ENCODE results near the gene FAM83E. TPM values are rescaled to one million over a fixed set of nuclear protein-coding genes. Genes with fewer than 3 reads are reported as not detected.

FAM83E gene
- polyA plus RNA-seq, 6 donors from 2014 or later: 0.18 TPM; not detected in 5

- H3K4me3 Mint-ChIP-seq: peak within 1 kb of the TSS; percentile 90 to 99 (median 97)
- DNase-seq (peak; percentile 96), ATAC-seq (ENCODE audit: low read depth in 2 of 2) (peak; percentile 80 to 84)
- H3K27ac Mint-ChIP-seq: peak within 1 kb of the TSS; percentile 96 to 98 (median 98)
- H3K4me1 Mint-ChIP-seq: peaks cover 44 to 53% (median 50%) of the 10 kb centered on the region in 3 donors
- H3K36me3 Mint-ChIP-seq: peaks cover 5 to 6% of the 10 kb centered on the region in 2 donors
- no peaks in the 10 kb centered on the region for H3K27me3 Mint-ChIP-seq
- H3K9me3 Mint-ChIP-seq: no peaks in the 10 kb centered on the region
Observed at GRCh38 chr19:48618916-48619691, 4.2 kb upstream of the FAM83E start, which contains the start of the genes RPL18 and SPHK2. Gene RPL18, minus strand, starts transcription at chr19:48619178. Its CDS starts 35 bp downstream, at chr19:48619143. Gene SPHK2, plus strand, starts transcription at chr19:48619506. Its CDS starts 1,009 bp downstream, at chr19:48620515.

GRCh38 chr19:48618278-48618915, 3.5 kb upstream of the FAM83E start:
- Mint-ChIP-seq H3K9me3 (no peaks in the 10 kb centered on the region), H3K27me3 (no peaks in the 10 kb centered on the region), H3K36me3 (no peaks in the 10 kb centered on the region), H3K4me3 (peak overlapping the region; percentile 90 to 99 (median 97)), H3K27ac (peak overlapping the region; percentile 96 to 98 (median 98)), H3K4me1 (peaks cover 43 to 51% (median 50%) of the 10 kb centered on the region in 3 donors)
- ATAC-seq (ENCODE audit: low read depth in 2 of 2) (no peak), DNase-seq (no peak)

- Mint-ChIP-seq H3K4me1 (peaks cover 37 to 45% (median 44%) of the 10 kb centered on the region in 3 donors), H3K4me3 (peak overlapping the region; percentile 90 to 99 (median 97)), H3K36me3 (no peaks in the 10 kb centered on the region), H3K9me3 (no peaks in the 10 kb centered on the region), H3K27me3 (no peaks in the 10 kb centered on the region), H3K27ac (peak overlapping the region in 3 of 6 donors; percentile 26 to 98 (median 98))
- no peak for ATAC-seq (ENCODE audit: low read depth in 2 of 2)
- DNase-seq: no peak
Observed at GRCh38 chr19:48617146-48617937, 2.5 kb upstream of the FAM83E start.

GRCh38 chr19:48616491-48617056, 1.7 kb upstream of the FAM83E start:
- Mint-ChIP-seq H3K27me3 (no peaks in the 10 kb centered on the region), H3K4me3 (peak overlapping the region; percentile 13 to 98 (median 68)), H3K4me1 (peaks cover 37 to 43% (median 42%) of the 10 kb centered on the region in 3 donors), H3K36me3 (no peaks in the 10 kb centered on the region), H3K27ac (peak overlapping the region in 4 of 6 donors; percentile 28 to 78 (median 68)), H3K9me3 (no peaks in the 10 kb centered on the region)
- DNase-seq: no peak
- no peak for ATAC-seq (ENCODE audit: low read depth in 2 of 2)

GRCh38 chr19:48616041-48616436, 1.2 kb upstream of the FAM83E start:
- peak overlapping the region in 4 of 6 donors; percentile 47 to 69 (median 54) for H3K27ac Mint-ChIP-seq
- DNase-seq: no peak
- no peaks in the 10 kb centered on the region for H3K36me3 Mint-ChIP-seq
- ATAC-seq (ENCODE audit: low read depth in 2 of 2): no peak
- peaks cover 37 to 43% (median 42%) of the 10 kb centered on the region in 3 donors for H3K4me1 Mint-ChIP-seq
- H3K4me3 Mint-ChIP-seq: peak overlapping the region in 7 of 8 donors; percentile 13 to 90 (median 47)
- H3K9me3 Mint-ChIP-seq: no peaks in the 10 kb centered on the region
- H3K27me3 Mint-ChIP-seq: no peaks in the 10 kb centered on the region

- peak overlapping the region in 3 of 6 donors; percentile 36 to 88 (median 47) for H3K27ac Mint-ChIP-seq
- no peaks in the 10 kb centered on the region for H3K9me3 Mint-ChIP-seq
- H3K4me1 Mint-ChIP-seq: peaks cover 37 to 43% (median 42%) of the 10 kb centered on the region in 3 donors
Observed at GRCh38 chr19:48615231-48616040, 560 bp upstream of the FAM83E start.

GRCh38 chr19:48613852-48614435, 932 bp downstream of the FAM83E start:
- Mint-ChIP-seq H3K27me3 (no peaks in the 10 kb centered on the region), H3K4me3 (peak overlapping the region in 2 of 8 donors; percentile 39 to 48), H3K36me3 (no peaks in the 10 kb centered on the region), H3K27ac (peak overlapping the region in 4 of 6 donors; percentile 70 to 83 (median 72)), H3K9me3 (no peaks in the 10 kb centered on the region), H3K4me1 (peaks cover 32 to 36% (median 33%) of the 10 kb centered on the region in 3 donors)
- ATAC-seq (ENCODE audit: low read depth in 2 of 2): no peak
- DNase-seq: no peak

More at GRCh38 chr19:48615231-48616040, 560 bp upstream of the FAM83E start:
- ATAC-seq (ENCODE audit: low read depth in 2 of 2) (no peak), DNase-seq (no peak)
- H3K4me3 Mint-ChIP-seq: peak overlapping the region in 5 of 8 donors; percentile 15 to 73 (median 55)
- H3K36me3 Mint-ChIP-seq: no peaks in the 10 kb centered on the region
- H3K27me3 Mint-ChIP-seq: no peaks in the 10 kb centered on the region

GRCh38 chr19:48613024-48613851, 1.6 kb downstream of the FAM83E start:
- no peaks in the 10 kb centered on the region for H3K27me3 Mint-ChIP-seq
- peak overlapping the region in 1 of 8 donors; percentile 44 for H3K4me3 Mint-ChIP-seq
- no peaks in the 10 kb centered on the region for H3K36me3 Mint-ChIP-seq
- peak overlapping the region in 1 of 6 donors; percentile 34 for H3K27ac Mint-ChIP-seq
- DNase-seq: no peak
- H3K4me1 Mint-ChIP-seq: peaks cover 32 to 38% (median 34%) of the 10 kb centered on the region in 3 donors
- no peaks in the 10 kb centered on the region for H3K9me3 Mint-ChIP-seq
- ATAC-seq (ENCODE audit: low read depth in 2 of 2): no peak

GRCh38 chr19:48611872-48612271, 3.0 kb downstream of the FAM83E start:
- peak overlapping the region in 1 of 8 donors; percentile 25 for H3K4me3 Mint-ChIP-seq
- no peaks in the 10 kb centered on the region for H3K27me3 Mint-ChIP-seq

GRCh38 chr19:48609571-48610108, 5.2 kb downstream of the FAM83E start:
- no peak overlapping the region for H3K27ac Mint-ChIP-seq
- DNase-seq (no peak), ATAC-seq (ENCODE audit: low read depth in 2 of 2) (no peak)
- peaks cover 15 to 20% (median 17%) of the 10 kb centered on the region in 3 donors for H3K4me1 Mint-ChIP-seq
- no peaks in the 10 kb centered on the region for H3K27me3 Mint-ChIP-seq
- H3K4me3 Mint-ChIP-seq: no peak overlapping the region
- H3K9me3 Mint-ChIP-seq: no peaks in the 10 kb centered on the region
- no peaks in the 10 kb centered on the region for H3K36me3 Mint-ChIP-seq

More at GRCh38 chr19:48611872-48612271, 3.0 kb downstream of the FAM83E start:
- Mint-ChIP-seq H3K9me3 (no peaks in the 10 kb centered on the region), H3K36me3 (no peaks in the 10 kb centered on the region), H3K4me1 (peaks cover 21 to 30% (median 26%) of the 10 kb centered on the region in 3 donors), H3K27ac (peak overlapping the region in 1 of 6 donors; percentile 59)
- no peak for DNase-seq
- ATAC-seq (ENCODE audit: low read depth in 2 of 2): no peak

- Mint-ChIP-seq H3K4me1 (peaks cover 9 to 17% (median 11%) of the 10 kb centered on the region in 3 donors), H3K27ac (peak overlapping the region in 2 of 6 donors; percentile 38 to 89), H3K27me3 (no peaks in the 10 kb centered on the region)
Observed at GRCh38 chr19:48608798-48609263, 6.0 kb downstream of the FAM83E start.

More at GRCh38 chr19:48608798-48609263, 6.0 kb downstream of the FAM83E start:
- Mint-ChIP-seq H3K4me3 (peak overlapping the region in 6 of 8 donors; percentile 5 to 75 (median 50)), H3K9me3 (no peaks in the 10 kb centered on the region), H3K36me3 (no peaks in the 10 kb centered on the region)
- DNase-seq: peak; percentile 65
- peak; percentile 98 to 99 for ATAC-seq (ENCODE audit: low read depth in 2 of 2)
